Effector memory CD8-positive, alpha-beta T cell (primary cell): ENCODE results near the gene TTF2.

Experiments used
- ATAC-seq: fragments of 150-1000 bp; cut with Tn5 transposase; replicated peaks from 2 replicates; pipeline ENCODE4 v1.10.0; 2021; ENCODE audit warnings: mild to moderate bottlenecking, moderate library complexity
- DNase-seq, 3 experiments: peaks; one replicate each; pipeline ENCODE4 v3.0.0; 2021
- H3K27ac Mint-ChIP-seq, 2 donors: one replicate each; pipeline ENCODE4 v1.8.0; 2022; ENCODE audit warnings: mild to moderate bottlenecking in 2 of 2, mixed read lengths in 2 of 2, moderate library complexity in 2 of 2
- H3K27me3 Mint-ChIP-seq, 2 donors: one replicate each; pipeline ENCODE4 v1.8.0; 2022; ENCODE audit warnings: mixed read lengths in 2 of 2
- H3K36me3 Mint-ChIP-seq: one replicate; pipeline ENCODE4 v1.8.0; 2022; ENCODE audit warnings: mild to moderate bottlenecking, moderate library complexity, mixed read lengths; ENCODE audit not compliant: insufficient read depth
- H3K4me1 Mint-ChIP-seq, 2 donors: one replicate each; pipeline ENCODE4 v1.8.0; 2022; ENCODE audit warnings: low read depth in 2 of 2, mixed read lengths in 2 of 2
- H3K4me3 Mint-ChIP-seq, 2 donors: one replicate each; pipeline ENCODE4 v1.8.0; 2022; ENCODE audit warnings: mild to moderate bottlenecking in 2 of 2, mixed read lengths in 2 of 2, moderate library complexity in 2 of 2
- H3K9me3 Mint-ChIP-seq, 2 donors: one replicate each; pipeline ENCODE4 v1.8.0; 2022; ENCODE audit warnings: mixed read lengths in 2 of 2
- total RNA-seq, 9 experiments: gene quantifications; one replicate each; lab custom pipeline; 2026; lab: John Stamatoyannopoulos, UW

TTF2 gene
- 36.5 to 94.4 (median 71.0) reads per million in 9 experiments for total RNA-seq

- no peak within 1 kb of the TSS for H3K4me3 Mint-ChIP-seq
- H3K9me3 Mint-ChIP-seq: no peaks in the 10 kb centered on the region
- ATAC-seq (peak; percentile 89), DNase-seq (peak; percentile 94 to 97 (median 96))
- H3K4me1 Mint-ChIP-seq: peaks cover 13 to 29% of the 10 kb centered on the region in 2 donors
- H3K27me3 Mint-ChIP-seq: no peaks in the 10 kb centered on the region
- no peak within 1 kb of the TSS for H3K27ac Mint-ChIP-seq
- peaks cover 8% of the 10 kb centered on the region for H3K36me3 Mint-ChIP-seq
Observed at GRCh38 chr1:117059678-117060440, at the start of gene TTF2. TSS of gene TTF2 (plus strand) at chr1:117060326. CDS start at chr1:117060347, 21 bp downstream.

- Mint-ChIP-seq H3K4me3 (no peak overlapping the region), H3K4me1 (peaks cover 0 to 17% of the 10 kb centered on the region in 2 donors), H3K36me3 (no peaks in the 10 kb centered on the region), H3K9me3 (no peaks in the 10 kb centered on the region), H3K27me3 (no peaks in the 10 kb centered on the region), H3K27ac (peak overlapping the region in 1 of 2 donors; percentile 67)
- ATAC-seq: no peak
- no peak for DNase-seq
Observed at GRCh38 chr1:117011334-117011733, 48.8 kb upstream of the TTF2 start.

- ATAC-seq: no peak
- H3K9me3 Mint-ChIP-seq: no peaks in the 10 kb centered on the region
- DNase-seq: no peak
- H3K4me1 Mint-ChIP-seq: peaks cover 0 to 13% of the 10 kb centered on the region in 2 donors
- peaks cover 2% of the 10 kb centered on the region for H3K36me3 Mint-ChIP-seq
- no peaks in the 10 kb centered on the region for H3K27me3 Mint-ChIP-seq
- H3K27ac Mint-ChIP-seq: peak overlapping the region in 1 of 2 donors; percentile 38
- no peak overlapping the region for H3K4me3 Mint-ChIP-seq
Observed at GRCh38 chr1:117013309-117013858, 46.7 kb upstream of the TTF2 start.

- no peak for ATAC-seq
- peak overlapping the region in 1 of 2 donors; percentile 10 for H3K4me3 Mint-ChIP-seq
- DNase-seq: no peak
- no peaks in the 10 kb centered on the region for H3K9me3 Mint-ChIP-seq
- peak overlapping the region in 1 of 2 donors; percentile 41 for H3K27ac Mint-ChIP-seq
- H3K36me3 Mint-ChIP-seq: peaks cover 2% of the 10 kb centered on the region
- no peaks in the 10 kb centered on the region for H3K27me3 Mint-ChIP-seq
- peaks cover 0 to 7% of the 10 kb centered on the region in 2 donors for H3K4me1 Mint-ChIP-seq
Observed at GRCh38 chr1:117014209-117014608, 45.9 kb upstream of the TTF2 start.

DNA sequence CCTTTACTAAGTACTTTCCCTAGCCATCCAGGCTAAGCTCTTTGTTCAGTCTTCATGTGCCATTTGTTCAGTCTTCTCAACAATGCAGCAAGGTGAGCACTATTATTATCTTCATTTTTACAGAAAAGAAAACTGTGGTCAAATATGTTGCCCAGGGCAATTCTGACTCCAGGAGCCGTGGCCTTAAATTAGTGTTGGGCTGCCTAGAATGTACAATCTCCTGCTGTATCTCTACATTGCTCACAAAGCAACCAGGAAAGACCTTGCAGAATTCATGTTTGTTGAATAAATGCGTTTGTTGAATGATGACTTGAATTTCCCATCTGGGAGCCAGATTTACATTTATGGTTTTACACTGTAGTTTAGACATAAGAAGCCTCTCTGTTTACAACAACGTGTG is 44.4 kb upstream of the TTF2 start:
- Mint-ChIP-seq H3K36me3 (peaks cover 2% of the 10 kb centered on the region), H3K9me3 (no peaks in the 10 kb centered on the region), H3K4me3 (no peak overlapping the region), H3K27me3 (peaks cover 0 to 9% of the 10 kb centered on the region in 2 donors), H3K27ac (no peak overlapping the region), H3K4me1 (no peaks in the 10 kb centered on the region)
- ATAC-seq: no peak
- DNase-seq: no peak

DNA sequence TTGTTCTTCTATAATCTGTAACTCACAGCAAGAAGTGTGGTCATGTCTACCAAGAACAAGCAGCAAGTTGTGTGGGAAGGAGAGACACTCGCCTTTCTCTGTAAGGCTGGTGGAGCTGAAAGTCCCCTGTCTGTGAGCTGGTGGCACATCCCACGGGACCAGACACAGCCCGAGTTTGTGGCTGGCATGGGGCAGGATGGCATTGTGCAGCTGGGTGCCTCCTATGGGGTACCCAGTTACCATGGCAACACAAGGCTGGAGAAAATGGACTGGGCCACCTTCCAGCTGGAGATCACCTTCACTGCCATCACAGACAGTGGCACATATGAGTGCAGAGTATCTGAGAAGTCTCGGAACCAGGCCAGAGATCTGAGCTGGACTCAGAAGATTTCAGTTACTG is 43.1 kb upstream of the TTF2 start:
- Mint-ChIP-seq H3K4me3 (no peak overlapping the region), H3K27me3 (peaks cover 0 to 17% of the 10 kb centered on the region in 2 donors), H3K36me3 (peaks cover 2% of the 10 kb centered on the region), H3K9me3 (no peaks in the 10 kb centered on the region), H3K4me1 (no peaks in the 10 kb centered on the region), H3K27ac (no peak overlapping the region)
- DNase-seq: no peak
- no peak for ATAC-seq

GRCh38 chr1:117017648-117018047 is 42.5 kb upstream of the TTF2 start:
- Mint-ChIP-seq H3K27me3 (peaks cover 0 to 19% of the 10 kb centered on the region in 2 donors), H3K9me3 (no peaks in the 10 kb centered on the region), H3K27ac (no peak overlapping the region), H3K4me3 (no peak overlapping the region), H3K36me3 (peaks cover 2% of the 10 kb centered on the region), H3K4me1 (no peaks in the 10 kb centered on the region)
- DNase-seq: no peak
- no peak for ATAC-seq

DNA sequence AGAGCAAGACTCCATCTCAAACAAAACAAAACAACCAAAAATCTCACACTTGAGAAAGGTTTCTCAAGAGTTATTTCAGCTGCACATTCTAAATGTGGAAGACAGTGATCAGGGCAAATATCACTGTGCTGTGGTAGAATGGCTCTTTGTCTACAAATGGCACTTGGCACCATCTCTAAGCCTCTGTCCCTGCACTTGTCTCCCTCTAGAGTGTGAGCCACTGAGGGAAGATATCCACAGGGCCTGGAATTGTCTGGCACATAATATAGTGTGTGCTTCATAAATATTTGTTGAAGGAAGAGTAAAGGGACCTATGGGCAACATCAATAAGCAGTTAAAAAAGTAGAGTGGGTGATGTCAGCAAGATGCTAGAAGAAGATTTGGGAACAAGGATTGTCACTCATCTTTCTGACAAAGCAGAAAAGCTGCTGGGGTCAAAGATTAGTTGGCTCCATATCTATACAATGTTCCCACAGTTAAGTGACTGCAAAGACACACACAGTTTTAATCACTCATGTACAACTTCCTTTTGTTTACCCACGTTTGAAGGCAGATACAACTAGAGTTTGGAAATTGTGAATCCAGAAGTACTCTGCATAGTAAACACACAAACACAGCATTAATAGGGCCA is 39.5 kb upstream of the TTF2 start:
- H3K9me3 Mint-ChIP-seq: no peaks in the 10 kb centered on the region
- H3K27me3 Mint-ChIP-seq: peaks cover 5 to 41% of the 10 kb centered on the region in 2 donors
- DNase-seq (no peak), ATAC-seq (no peak)
- peaks cover 2% of the 10 kb centered on the region for H3K36me3 Mint-ChIP-seq
- no peak overlapping the region for H3K4me3 Mint-ChIP-seq
- no peaks in the 10 kb centered on the region for H3K4me1 Mint-ChIP-seq
- no peak overlapping the region for H3K27ac Mint-ChIP-seq

DNA sequence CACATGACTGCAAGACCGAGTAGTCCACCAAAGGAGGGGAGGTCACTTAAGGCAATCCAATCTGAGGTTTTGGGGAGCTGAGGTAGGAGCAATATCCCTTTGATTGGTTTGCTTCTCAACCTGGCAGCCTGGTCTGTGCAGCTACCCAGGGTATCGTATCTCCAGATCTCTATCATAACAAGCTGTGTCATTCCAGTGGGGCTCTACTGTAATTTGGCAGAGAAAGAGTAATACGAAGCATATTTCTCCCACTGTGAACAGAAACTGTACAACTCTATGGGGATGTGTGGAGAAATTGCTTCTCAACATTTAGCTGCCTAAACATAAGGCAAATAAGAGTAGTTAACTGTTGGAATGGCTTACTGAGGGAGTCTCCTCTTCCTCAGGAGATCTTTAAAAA is 38.0 kb upstream of the TTF2 start:
- no peaks in the 10 kb centered on the region for H3K4me1 Mint-ChIP-seq
- peaks cover 5 to 41% of the 10 kb centered on the region in 2 donors for H3K27me3 Mint-ChIP-seq
- no peak overlapping the region for H3K4me3 Mint-ChIP-seq
- H3K36me3 Mint-ChIP-seq: peaks cover 2% of the 10 kb centered on the region
- no peak for DNase-seq
- H3K9me3 Mint-ChIP-seq: no peaks in the 10 kb centered on the region
- H3K27ac Mint-ChIP-seq: no peak overlapping the region
- ATAC-seq: no peak

DNA sequence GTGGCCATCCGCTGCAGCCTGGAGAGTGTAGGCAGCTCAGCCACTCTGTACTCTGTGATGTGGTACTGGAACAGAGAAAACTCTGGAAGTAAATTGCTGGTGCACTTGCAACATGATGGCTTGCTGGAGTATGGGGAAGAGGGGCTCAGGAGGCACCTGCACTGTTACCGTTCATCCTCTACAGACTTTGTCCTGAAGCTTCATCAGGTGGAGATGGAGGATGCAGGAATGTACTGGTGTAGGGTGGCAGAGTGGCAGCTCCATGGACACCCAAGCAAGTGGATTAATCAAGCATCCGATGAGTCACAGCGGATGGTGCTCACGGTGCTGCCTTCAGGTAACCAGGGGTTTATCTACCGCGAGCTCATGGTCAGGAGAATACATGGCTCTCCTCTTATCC is 34.6 kb upstream of the TTF2 start:
- ATAC-seq (no peak), DNase-seq (no peak)
- no peaks in the 10 kb centered on the region for H3K36me3 Mint-ChIP-seq
- H3K4me3 Mint-ChIP-seq: no peak overlapping the region
- H3K4me1 Mint-ChIP-seq: peaks cover 0 to 4% of the 10 kb centered on the region in 2 donors
- no peak overlapping the region for H3K27ac Mint-ChIP-seq
- H3K27me3 Mint-ChIP-seq: peaks cover 5 to 33% of the 10 kb centered on the region in 2 donors
- H3K9me3 Mint-ChIP-seq: no peaks in the 10 kb centered on the region

DNA sequence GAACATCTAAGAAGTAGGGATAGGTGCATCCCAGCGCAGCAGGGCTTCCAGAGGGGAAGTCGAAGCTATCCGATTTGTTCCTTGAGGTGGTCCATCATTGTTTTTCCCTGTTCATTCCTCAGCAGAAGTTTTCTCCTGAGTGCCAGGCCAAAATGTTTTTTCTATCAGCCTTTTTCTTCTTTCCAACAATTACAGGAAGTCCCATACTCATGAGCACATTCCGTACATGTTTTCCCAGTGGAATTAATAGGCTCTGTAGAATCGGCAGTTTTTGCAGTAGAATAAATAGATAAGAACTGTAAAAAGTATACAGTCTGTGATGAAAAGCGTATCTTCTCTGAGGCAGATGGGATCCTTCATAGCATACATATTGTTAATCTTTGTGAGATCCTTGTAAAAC is 33.8 kb upstream of the TTF2 start:
- Mint-ChIP-seq H3K4me1 (peaks cover 0 to 4% of the 10 kb centered on the region in 2 donors), H3K36me3 (no peaks in the 10 kb centered on the region), H3K9me3 (no peaks in the 10 kb centered on the region), H3K27me3 (peaks cover 5 to 25% of the 10 kb centered on the region in 2 donors), H3K4me3 (no peak overlapping the region), H3K27ac (no peak overlapping the region)
- no peak for DNase-seq
- no peak for ATAC-seq

- H3K4me1 Mint-ChIP-seq: peaks cover 0 to 4% of the 10 kb centered on the region in 2 donors
- DNase-seq: no peak
- H3K9me3 Mint-ChIP-seq: no peaks in the 10 kb centered on the region
- H3K36me3 Mint-ChIP-seq: no peaks in the 10 kb centered on the region
- no peak overlapping the region for H3K4me3 Mint-ChIP-seq
- no peak for ATAC-seq
- H3K27ac Mint-ChIP-seq: peak overlapping the region in 1 of 2 donors; percentile 14
- peaks cover 2 to 4% of the 10 kb centered on the region in 2 donors for H3K27me3 Mint-ChIP-seq
Observed at GRCh38 chr1:117029685-117030084, 30.4 kb upstream of the TTF2 start.

DNA sequence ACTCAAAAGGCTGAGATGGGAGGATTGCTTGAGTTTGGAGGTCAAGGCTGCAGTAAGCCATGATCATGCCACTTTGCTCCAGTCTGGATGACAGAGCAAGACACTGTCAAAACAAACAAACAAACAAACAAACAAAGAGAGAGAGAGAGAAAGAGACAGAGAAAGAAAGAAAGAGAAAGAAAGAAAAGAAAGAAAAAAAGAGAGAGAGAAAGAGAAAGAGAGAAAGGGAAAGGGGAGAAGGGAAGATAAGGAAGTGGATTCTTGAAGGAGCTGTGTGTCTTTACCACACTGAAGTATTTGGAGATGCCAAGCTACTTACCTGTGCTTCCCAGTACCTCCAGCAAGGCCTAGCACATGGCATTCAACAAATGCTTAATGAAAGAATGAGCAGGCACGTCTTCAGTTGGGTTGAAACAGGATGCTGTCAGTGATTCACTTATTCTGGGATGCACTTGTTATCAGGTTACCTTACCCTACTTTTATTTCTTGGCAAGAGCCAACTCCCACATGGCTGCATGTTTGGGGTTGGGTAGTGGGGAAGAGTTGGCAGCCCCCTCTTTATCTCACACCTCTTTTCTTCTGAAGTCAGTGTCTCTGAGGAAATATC is 29.8 kb upstream of the TTF2 start:
- Mint-ChIP-seq H3K27me3 (no peaks in the 10 kb centered on the region), H3K4me3 (no peak overlapping the region), H3K9me3 (no peaks in the 10 kb centered on the region), H3K4me1 (peaks cover 0 to 4% of the 10 kb centered on the region in 2 donors), H3K27ac (peak overlapping the region in 1 of 2 donors; percentile 36), H3K36me3 (no peaks in the 10 kb centered on the region)
- DNase-seq (no peak), ATAC-seq (no peak)
